Nephron progenitor cell (in vitro differentiated cells): ENCODE results near the gene ZBTB39.
"Not testable (repeated sequence)": the region's sequence is repeated elsewhere in the genome, so short reads cannot be mapped to it uniquely, and the experiment has no call there.

Experiments used
- DNase-seq: peaks from one replicate; pipeline ENCODE4 v3.0.0; 2021
- H3K27ac Mint-ChIP-seq: 2 replicates; pipeline ENCODE4 v1.8.0; 2021; ENCODE audit warnings: mild to moderate bottlenecking, moderate library complexity, mixed read lengths
- H3K27me3 Mint-ChIP-seq: 2 replicates; pipeline ENCODE4 v1.8.0; 2021; ENCODE audit warnings: mild to moderate bottlenecking, low read depth, mixed read lengths; ENCODE audit not compliant: poor library complexity
- H3K36me3 Mint-ChIP-seq: 2 replicates; pipeline ENCODE4 v1.8.0; 2021; ENCODE audit warnings: low read depth, mixed read lengths
- H3K4me1 Mint-ChIP-seq: 2 replicates; pipeline ENCODE4 v1.8.0; 2021; ENCODE audit warnings: mixed read lengths
- H3K4me3 Mint-ChIP-seq: 2 replicates; pipeline ENCODE4 v1.8.0; 2021; ENCODE audit warnings: mild to moderate bottlenecking, moderate library complexity, mixed read lengths
- H3K9me3 Mint-ChIP-seq: 2 replicates; pipeline ENCODE4 v1.8.0; 2021; ENCODE audit warnings: mild to moderate bottlenecking, moderate library complexity, mixed read lengths
- CTCF ChIP-seq: fragments of 200-600 bp; sonication (generic); IDR thresholded peaks from 2 replicates; pipeline ENCODE4 v1.5.0; 2021; ENCODE audit warnings: antibody characterized with exemption

Gene ZBTB39

GRCh38 chr12:56962247-56962646, 44.1 kb downstream of the ZBTB39 start:
- Mint-ChIP-seq H3K9me3 (peaks cover 79% of the 10 kb centered on the region), H3K27me3 (peaks cover 33% of the 10 kb centered on the region)
- DNase-seq, H3K36me3 Mint-ChIP-seq, H3K4me1 Mint-ChIP-seq, H3K4me3 Mint-ChIP-seq, H3K27ac Mint-ChIP-seq: not testable (repeated sequence)

GRCh38 chr12:56958422-56958821, 47.9 kb downstream of the ZBTB39 start:
- Mint-ChIP-seq H3K4me1 (no peaks in the 10 kb centered on the region), H3K36me3 (no peaks in the 10 kb centered on the region), H3K27me3 (peaks cover 50% of the 10 kb centered on the region), H3K27ac (no peak overlapping the region), H3K9me3 (peaks cover 62% of the 10 kb centered on the region), H3K4me3 (no peak overlapping the region)
- DNase-seq, result no peak
- TF ChIP-seq CTCF, result no peak

- Mint-ChIP-seq H3K4me3 (no peak within 1 kb of the TSS), H3K27ac (no peak within 1 kb of the TSS), H3K9me3 (peaks cover 54% of the 10 kb centered on the region), H3K4me1 (no peaks in the 10 kb centered on the region), H3K27me3 (peaks cover 55% of the 10 kb centered on the region), H3K36me3 (no peaks in the 10 kb centered on the region)
- DNase-seq, result no peak
- TF ChIP-seq CTCF, result no peak
Measured at GRCh38 chr12:56957229-56958052, 48.9 kb downstream of the ZBTB39 start, which contains the start of gene RDH16. RDH16 (minus strand) TSS chr12:56957608; CDS start chr12:56957462, 146 bp downstream.

- no peak for TF ChIP-seq CTCF
- peaks cover 37% of the 10 kb centered on the region for H3K9me3 Mint-ChIP-seq
- no peak overlapping the region for H3K4me3 Mint-ChIP-seq
- no peaks in the 10 kb centered on the region for H3K36me3 Mint-ChIP-seq
- no peaks in the 10 kb centered on the region for H3K4me1 Mint-ChIP-seq
- peaks cover 50% of the 10 kb centered on the region for H3K27me3 Mint-ChIP-seq
- no peak for DNase-seq
- no peak overlapping the region for H3K27ac Mint-ChIP-seq
Measured at GRCh38 chr12:56955631-56956256, 50.6 kb downstream of the ZBTB39 start.

GRCh38 chr12:56954958-56955355, 51.4 kb downstream of the ZBTB39 start:
- peaks cover 32% of the 10 kb centered on the region for H3K9me3 Mint-ChIP-seq
- no peak overlapping the region for H3K27ac Mint-ChIP-seq
- no peak for DNase-seq
- no peak overlapping the region for H3K4me3 Mint-ChIP-seq
- H3K4me1 Mint-ChIP-seq, result no peaks in the 10 kb centered on the region
- TF ChIP-seq CTCF, result no peak
- H3K27me3 Mint-ChIP-seq, result peaks cover 44% of the 10 kb centered on the region
- no peaks in the 10 kb centered on the region for H3K36me3 Mint-ChIP-seq

- Mint-ChIP-seq H3K4me1 (no peaks in the 10 kb centered on the region), H3K27me3 (peaks cover 47% of the 10 kb centered on the region), H3K27ac (no peak overlapping the region), H3K9me3 (peaks cover 26% of the 10 kb centered on the region), H3K4me3 (no peak overlapping the region), H3K36me3 (no peaks in the 10 kb centered on the region)
- TF ChIP-seq CTCF, result no peak
- DNase-seq, result no peak
Measured at GRCh38 chr12:56954057-56954957, 52.0 kb downstream of the ZBTB39 start.
